Measurements from ENCODE around the gene OSGEP. TPM values are rescaled to one million over a fixed set of nuclear protein-coding genes. Genes with fewer than 3 reads are reported as not detected.

Gene OSGEP
- total RNA-seq, 6 donors from 2014 or later: 31.7 to 58.8 (median 48.1) TPM

- no peaks in the 10 kb centered on the region for H3K36me3 ChIP-seq
- DNase-seq (no peak), ATAC-seq (ENCODE audit: low FRiP score in 2 of 2) (no peak)
- H3K4me1 ChIP-seq: peaks cover 2 to 18% (median 12%) of the 10 kb centered on the region in 4 donors
- no peak overlapping the region for H3K27ac ChIP-seq
- H3K9me3 ChIP-seq: no peaks in the 10 kb centered on the region
- 30 to 32% methylated on average over 2 of the region's 2 CpGs for WGBS, 2 donors
- H3K4me3 ChIP-seq: no peak overlapping the region
- H3K27me3 ChIP-seq: no peaks in the 10 kb centered on the region
- TF ChIP-seq EP300 (IDR thresholded peaks at IDR 0.05): no peak
- TF ChIP-seq CTCF (IDR thresholded peaks at IDR 0.05): no peak
- TF ChIP-seq POLR2AphosphoS5 (IDR thresholded peaks at IDR 0.05): no peak
- TF ChIP-seq POLR2A (IDR thresholded peaks at IDR 0.05): no peak
Measured at GRCh38 chr14:20424851-20425250, 29.8 kb downstream of the OSGEP start.

- Histone ChIP-seq H3K27me3 (no peaks in the 10 kb centered on the region), H3K9me3 (no peaks in the 10 kb centered on the region), H3K4me1 (peaks cover 2 to 7% (median 5%) of the 10 kb centered on the region in 4 donors), H3K27ac (no peak overlapping the region), H3K36me3 (no peaks in the 10 kb centered on the region), H3K4me3 (no peak overlapping the region)
- DNase-seq: no peak
- 54 to 59% methylated on average over 2 of the region's 2 CpGs for WGBS, 2 donors
- TF ChIP-seq POLR2AphosphoS5 (IDR thresholded peaks at IDR 0.05) (no peak), POLR2A (IDR thresholded peaks at IDR 0.05) (no peak), CTCF (IDR thresholded peaks at IDR 0.05) (no peak), EP300 (IDR thresholded peaks at IDR 0.05) (no peak)
- no peak for ATAC-seq (ENCODE audit: low FRiP score in 2 of 2)
Measured at GRCh38 chr14:20422886-20423285, 31.7 kb downstream of the OSGEP start.

GRCh38 chr14:20421267-20421666, 33.3 kb downstream of the OSGEP start:
- no peak overlapping the region for H3K4me3 ChIP-seq
- TF ChIP-seq POLR2A (IDR thresholded peaks at IDR 0.05) (no peak), CTCF (IDR thresholded peaks at IDR 0.05) (no peak), EP300 (IDR thresholded peaks at IDR 0.05) (no peak), POLR2AphosphoS5 (IDR thresholded peaks at IDR 0.05) (no peak)
- H3K9me3 ChIP-seq: no peaks in the 10 kb centered on the region
- DNase-seq: no peak
- no peak overlapping the region for H3K27ac ChIP-seq
- no peak for ATAC-seq (ENCODE audit: low FRiP score in 2 of 2)
- H3K4me1 ChIP-seq: peaks cover 0 to under 1% (median 0%) of the 10 kb centered on the region in 4 donors
- WGBS, 2 donors: 36 to 40% methylated on average over 2 of the region's 2 CpGs
- H3K36me3 ChIP-seq: no peaks in the 10 kb centered on the region
- H3K27me3 ChIP-seq: no peaks in the 10 kb centered on the region

- H3K27ac ChIP-seq: no peak overlapping the region
Measured at GRCh38 chr14:20419419-20419818, 35.2 kb downstream of the OSGEP start.

GRCh38 chr14:20418501-20418909, 36.1 kb downstream of the OSGEP start:
- DNase-seq: no peak
- TF ChIP-seq EP300 (IDR thresholded peaks at IDR 0.05): no peak
- TF ChIP-seq POLR2A (IDR thresholded peaks at IDR 0.05): no peak
- TF ChIP-seq CTCF (IDR thresholded peaks at IDR 0.05): no peak
- H3K4me3 ChIP-seq: no peak overlapping the region
- H3K36me3 ChIP-seq: no peaks in the 10 kb centered on the region
- H3K27ac ChIP-seq: no peak overlapping the region
- H3K27me3 ChIP-seq: no peaks in the 10 kb centered on the region
- H3K4me1 ChIP-seq: peaks cover 6 to 18% (median 12%) of the 10 kb centered on the region in 4 donors
- no peaks in the 10 kb centered on the region for H3K9me3 ChIP-seq
- ATAC-seq (ENCODE audit: low FRiP score in 2 of 2): no peak
- WGBS, 2 donors: 89 to 97% methylated on average over 2 of the region's 2 CpGs

More at GRCh38 chr14:20419419-20419818, 35.2 kb downstream of the OSGEP start:
- 67 to 80% methylated on average over 1 of the region's 1 CpG for WGBS, 2 donors
- no peak for ATAC-seq (ENCODE audit: low FRiP score in 2 of 2)
- Histone ChIP-seq H3K27me3 (no peaks in the 10 kb centered on the region), H3K4me1 (peaks cover 0 to 11% (median 4%) of the 10 kb centered on the region in 4 donors), H3K36me3 (no peaks in the 10 kb centered on the region), H3K9me3 (no peaks in the 10 kb centered on the region), H3K4me3 (no peak overlapping the region)
- no peak for TF ChIP-seq POLR2A (IDR thresholded peaks at IDR 0.05)
- no peak for DNase-seq
